Measurements from ENCODE around the gene WARS2. TPM values are rescaled to one million over a fixed set of nuclear protein-coding genes. Genes with fewer than 3 reads are reported as not detected.

WARS2 gene
- total RNA-seq, 1 donor from 2014 or later, result 13.4 TPM

DNA sequence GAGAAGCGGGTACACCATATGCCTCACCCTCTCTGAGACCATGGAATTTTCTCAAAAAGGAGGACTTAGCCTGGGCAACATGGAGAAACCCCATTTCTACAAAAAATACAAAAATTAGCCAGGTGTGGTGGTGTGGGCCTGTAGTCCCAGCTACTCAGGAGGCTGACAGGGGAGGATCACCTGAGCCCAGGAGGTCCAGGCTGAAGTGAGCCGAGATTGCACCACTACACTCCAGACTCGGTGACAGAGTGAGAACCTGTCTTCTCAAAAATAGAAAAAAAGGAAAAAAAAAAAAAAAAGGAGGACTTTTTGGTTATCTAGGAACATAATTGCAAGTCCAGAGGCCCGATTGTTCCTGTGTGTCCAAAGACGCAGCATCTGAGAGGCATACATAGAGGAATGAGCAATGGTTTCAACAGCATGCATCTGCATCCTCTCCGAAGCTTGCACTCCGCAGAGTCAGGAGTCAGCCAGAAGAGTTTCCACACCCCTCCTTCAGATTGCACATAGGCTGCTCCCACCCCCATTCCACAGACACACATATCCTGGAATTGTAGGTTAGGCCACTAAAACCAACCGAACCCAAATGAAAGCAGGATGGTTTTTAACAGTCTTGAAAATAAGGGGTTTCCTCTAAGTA is 149.8 kb downstream of the WARS2 start:
- no peak for ATAC-seq
- H3K27ac ChIP-seq, result no peak overlapping the region
- intact Hi-C loops (cut with DNase I), result no loop called here
- H3K36me3 ChIP-seq, result no peaks in the 10 kb centered on the region
- H3K4me3 ChIP-seq, result no peak overlapping the region
- H3K27me3 ChIP-seq, result peaks cover 100% of the 10 kb centered on the region
- TF ChIP-seq, protein P1, sequence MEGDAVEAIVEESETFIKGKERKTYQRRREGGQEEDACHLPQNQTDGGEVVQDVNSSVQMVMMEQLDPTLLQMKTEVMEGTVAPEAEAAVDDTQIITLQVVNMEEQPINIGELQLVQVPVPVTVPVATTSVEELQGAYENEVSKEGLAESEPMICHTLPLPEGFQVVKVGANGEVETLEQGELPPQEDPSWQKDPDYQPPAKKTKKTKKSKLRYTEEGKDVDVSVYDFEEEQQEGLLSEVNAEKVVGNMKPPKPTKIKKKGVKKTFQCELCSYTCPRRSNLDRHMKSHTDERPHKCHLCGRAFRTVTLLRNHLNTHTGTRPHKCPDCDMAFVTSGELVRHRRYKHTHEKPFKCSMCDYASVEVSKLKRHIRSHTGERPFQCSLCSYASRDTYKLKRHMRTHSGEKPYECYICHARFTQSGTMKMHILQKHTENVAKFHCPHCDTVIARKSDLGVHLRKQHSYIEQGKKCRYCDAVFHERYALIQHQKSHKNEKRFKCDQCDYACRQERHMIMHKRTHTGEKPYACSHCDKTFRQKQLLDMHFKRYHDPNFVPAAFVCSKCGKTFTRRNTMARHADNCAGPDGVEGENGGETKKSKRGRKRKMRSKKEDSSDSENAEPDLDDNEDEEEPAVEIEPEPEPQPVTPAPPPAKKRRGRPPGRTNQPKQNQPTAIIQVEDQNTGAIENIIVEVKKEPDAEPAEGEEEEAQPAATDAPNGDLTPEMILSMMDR (IDR thresholded peaks at IDR 0.05), result no peak
- no peaks in the 10 kb centered on the region for H3K4me1 ChIP-seq
- no peak for DNase-seq
- H3K9me3 ChIP-seq, result no peaks in the 10 kb centered on the region

GRCh38 chr1:118989878-118990378 is 150.5 kb downstream of the WARS2 start:
- TF ChIP-seq, protein P1 (IDR thresholded peaks at IDR 0.05), result no peak
- H3K27ac ChIP-seq, result no peak overlapping the region
- intact Hi-C loops (cut with DNase I), result no loop called here
- ATAC-seq, result no peak
- H3K36me3 ChIP-seq, result no peaks in the 10 kb centered on the region
- no peaks in the 10 kb centered on the region for H3K4me1 ChIP-seq
- no peaks in the 10 kb centered on the region for H3K9me3 ChIP-seq
- H3K27me3 ChIP-seq, result peaks cover 100% of the 10 kb centered on the region
- no peak overlapping the region for H3K4me3 ChIP-seq
- DNase-seq, result no peak

GRCh38 chr1:118989006-118989815 is 151.2 kb downstream of the WARS2 start:
- ATAC-seq (no peak), DNase-seq (no peak)
- peaks cover 100% of the 10 kb centered on the region for H3K27me3 ChIP-seq
- H3K9me3 ChIP-seq, result no peaks in the 10 kb centered on the region
- intact Hi-C loops (cut with DNase I), result no loop called here
- TF ChIP-seq, protein P1 (IDR thresholded peaks at IDR 0.05), result no peak
- no peak overlapping the region for H3K27ac ChIP-seq
- H3K4me3 ChIP-seq, result no peak overlapping the region
- no peaks in the 10 kb centered on the region for H3K36me3 ChIP-seq
- peaks cover 2% of the 10 kb centered on the region for H3K4me1 ChIP-seq

GRCh38 chr1:118988186-118989005 is 152.1 kb downstream of the WARS2 start, which contains the start of gene TBX15:
TBX15 (minus strand) TSS chr1:118988343; CDS start chr1:118987795, 548 bp downstream.
- Histone ChIP-seq H3K9me3 (no peaks in the 10 kb centered on the region), H3K27ac (no peak within 1 kb of the TSS), H3K36me3 (no peaks in the 10 kb centered on the region), H3K4me3 (peak within 1 kb of the TSS; percentile 39), H3K27me3 (peaks cover 100% of the 10 kb centered on the region), H3K4me1 (peaks cover 6% of the 10 kb centered on the region)
- ATAC-seq (no peak), DNase-seq (no peak)
- intact Hi-C loops (cut with DNase I), result no loop called here
- TF ChIP-seq, protein P1 (IDR thresholded peaks at IDR 0.05), result no peak

DNA sequence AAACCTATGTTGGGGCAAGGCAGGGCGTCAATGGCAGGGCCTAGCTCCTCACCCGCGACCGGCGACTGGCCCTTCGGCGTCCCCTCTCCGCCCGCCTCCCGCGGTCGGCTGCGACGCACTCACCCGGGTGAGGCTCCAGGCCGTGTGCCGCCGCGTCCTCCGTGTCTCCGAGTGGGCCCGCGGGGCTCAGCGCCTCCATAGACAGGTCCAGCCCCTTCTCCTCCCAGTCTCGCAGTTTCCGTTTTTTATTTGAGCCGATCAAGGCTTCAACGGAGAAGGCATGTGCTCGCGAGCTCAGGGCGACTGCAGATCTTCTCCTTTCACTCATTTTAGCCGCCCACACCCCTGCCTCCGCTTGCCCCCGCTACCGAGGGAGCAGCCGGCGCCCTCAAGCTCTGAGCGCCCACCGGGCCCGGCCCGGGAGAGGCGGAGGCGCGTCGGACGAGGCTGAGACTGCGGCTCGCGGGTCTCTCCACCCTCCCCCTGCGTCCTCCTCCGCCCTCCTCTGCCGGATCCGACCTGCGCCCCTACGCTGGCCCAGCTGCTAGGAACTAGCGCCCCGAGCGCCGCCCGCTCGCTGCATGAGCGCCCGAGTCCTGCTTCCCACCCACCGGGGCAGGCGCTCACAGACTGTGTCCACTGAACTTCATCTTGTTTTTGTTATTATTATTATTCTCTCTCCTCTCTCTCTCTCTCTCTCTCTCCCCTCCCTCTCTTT is 152.8 kb downstream of the WARS2 start:
- Histone ChIP-seq H3K4me1 (peaks cover 6% of the 10 kb centered on the region), H3K9me3 (no peaks in the 10 kb centered on the region), H3K27me3 (peaks cover 100% of the 10 kb centered on the region), H3K4me3 (peak overlapping the region; percentile 39), H3K27ac (no peak overlapping the region), H3K36me3 (no peaks in the 10 kb centered on the region)
- TF ChIP-seq, protein P1 (IDR thresholded peaks at IDR 0.05), result no peak
- no peak for DNase-seq
- intact Hi-C loops (cut with DNase I), result no loop called here
- ATAC-seq, result peak; percentile 9

All from upper lobe of right lung (tissue), 1 donor.